Subcutaneous abdominal adipose tissue (tissue), 5 donors: ENCODE data around the gene IFITM1.
"Not testable (repeated sequence)": the region's sequence is repeated elsewhere in the genome, so short reads cannot be mapped to it uniquely, and the experiment has no call there.

Source experiments
- H3K27ac ChIP-seq: one replicate; pipeline ENCODE4 v1.7.0; 2013; ENCODE audit warnings: low read depth, mild to moderate bottlenecking, inconsistent platforms, low read length, moderate library complexity
- H3K27me3 ChIP-seq, 5 donors: one replicate each; pipeline ENCODE4 v1.7.0; 2013; ENCODE audit warnings: low read length in 5 of 5, inconsistent platforms in 1 of 5; ENCODE audit not compliant: control insufficient read depth in 5 of 5, insufficient read depth in 4 of 5
- H3K36me3 ChIP-seq, 5 donors: one replicate each; pipeline ENCODE4 v1.7.0; 2013; ENCODE audit warnings: low read length in 5 of 5; ENCODE audit not compliant: control insufficient read depth in 5 of 5, insufficient read depth in 5 of 5
- H3K4me1 ChIP-seq, 5 donors: one replicate each; pipeline ENCODE4 v1.7.0; 2013; ENCODE audit warnings: low read length in 5 of 5, mild to moderate bottlenecking in 3 of 5, moderate library complexity in 1 of 5; ENCODE audit not compliant: control insufficient read depth in 5 of 5, insufficient read depth in 5 of 5
- H3K4me3 ChIP-seq, 5 donors: one replicate each; pipeline ENCODE4 v1.7.0; 2013; ENCODE audit warnings: low read length in 5 of 5, low read depth in 1 of 5
- H3K9ac ChIP-seq, 5 donors: one replicate each; pipeline ENCODE4 v1.7.0; 2013; ENCODE audit warnings: low read length in 5 of 5, mild to moderate bottlenecking in 4 of 5, moderate library complexity in 3 of 5
- H3K9me3 ChIP-seq, 5 donors: one replicate each; pipeline ENCODE4 v1.7.0; 2013; ENCODE audit warnings: low read length in 5 of 5; ENCODE audit not compliant: control insufficient read depth in 5 of 5
- donor health status: healthy.
- donor health status: healthy.
- donor health status: healthy.
- donor health status: healthy.
- donor health status: healthy.

Gene IFITM1

GRCh38 chr11:326842-327580 is 13.2 kb downstream of the IFITM1 start:
- no peaks in the 10 kb centered on the region for H3K27me3 ChIP-seq
- peak overlapping the region; percentile 0 to 78 (median 31) for H3K9ac ChIP-seq
- H3K27ac ChIP-seq = peak overlapping the region; percentile 78
- peak overlapping the region in 4 of 5 donors; percentile 29 to 48 (median 42) for H3K4me3 ChIP-seq
- no peaks in the 10 kb centered on the region for H3K36me3 ChIP-seq
- no peaks in the 10 kb centered on the region for H3K9me3 ChIP-seq
- peaks cover 3 to 36% (median 35%) of the 10 kb centered on the region in 5 donors for H3K4me1 ChIP-seq

- Histone ChIP-seq H3K4me3 (peak overlapping the region in 3 of 5 donors; percentile 29 to 48 (median 44)), H3K4me1 (peaks cover 3 to 36% (median 35%) of the 10 kb centered on the region in 5 donors), H3K9ac (peak overlapping the region; percentile 0 to 78 (median 31)), H3K9me3 (no peaks in the 10 kb centered on the region), H3K27ac (peak overlapping the region; percentile 78), H3K27me3 (no peaks in the 10 kb centered on the region), H3K36me3 (no peaks in the 10 kb centered on the region)
Measured at GRCh38 chr11:327581-327923, 13.7 kb downstream of the IFITM1 start.

- Histone ChIP-seq H3K4me1 (peaks cover 3 to 36% (median 35%) of the 10 kb centered on the region in 5 donors), H3K36me3 (no peaks in the 10 kb centered on the region), H3K27me3 (no peaks in the 10 kb centered on the region), H3K9ac (no peak overlapping the region), H3K27ac (no peak overlapping the region), H3K9me3 (no peaks in the 10 kb centered on the region), H3K4me3 (no peak overlapping the region)
Measured at GRCh38 chr11:328012-328411, 14.2 kb downstream of the IFITM1 start.

GRCh38 chr11:328516-329100 is 14.8 kb downstream of the IFITM1 start:
- H3K9ac ChIP-seq, H3K36me3 ChIP-seq, H3K27me3 ChIP-seq, H3K4me3 ChIP-seq, H3K27ac ChIP-seq, H3K9me3 ChIP-seq: not testable (repeated sequence)
- H3K4me1 ChIP-seq = peaks cover 3 to 36% (median 35%) of the 10 kb centered on the region in 5 donors

GRCh38 chr11:329886-330253 is 16.0 kb downstream of the IFITM1 start:
- no peaks in the 10 kb centered on the region for H3K36me3 ChIP-seq

GRCh38 chr11:330307-330693 is 16.5 kb downstream of the IFITM1 start:
- H3K4me1 ChIP-seq = peaks cover 3 to 31% (median 28%) of the 10 kb centered on the region in 5 donors
- no peaks in the 10 kb centered on the region for H3K9me3 ChIP-seq
- H3K27ac ChIP-seq = no peak overlapping the region
- H3K36me3 ChIP-seq = no peaks in the 10 kb centered on the region
- H3K27me3 ChIP-seq = no peaks in the 10 kb centered on the region
- no peak overlapping the region for H3K4me3 ChIP-seq
- no peak overlapping the region for H3K9ac ChIP-seq

More at GRCh38 chr11:329886-330253, 16.0 kb downstream of the IFITM1 start:
- Histone ChIP-seq H3K4me3 (no peak overlapping the region), H3K4me1 (peaks cover 3 to 32% (median 30%) of the 10 kb centered on the region in 5 donors), H3K9ac (no peak overlapping the region), H3K27me3 (no peaks in the 10 kb centered on the region), H3K9me3 (no peaks in the 10 kb centered on the region), H3K27ac (no peak overlapping the region)

- peaks cover 5 to 31% (median 25%) of the 10 kb centered on the region in 5 donors for H3K4me1 ChIP-seq
- no peaks in the 10 kb centered on the region for H3K27me3 ChIP-seq
- no peak overlapping the region for H3K9ac ChIP-seq
- no peaks in the 10 kb centered on the region for H3K9me3 ChIP-seq
- no peak overlapping the region for H3K27ac ChIP-seq
- no peak overlapping the region for H3K4me3 ChIP-seq
- no peaks in the 10 kb centered on the region for H3K36me3 ChIP-seq
Measured at GRCh38 chr11:330694-331357, 17.0 kb downstream of the IFITM1 start.

- peaks cover 5 to 31% (median 25%) of the 10 kb centered on the region in 5 donors for H3K4me1 ChIP-seq
- no peak overlapping the region for H3K27ac ChIP-seq
- no peak overlapping the region for H3K9ac ChIP-seq
- H3K36me3 ChIP-seq = no peaks in the 10 kb centered on the region
- no peak overlapping the region for H3K4me3 ChIP-seq
- H3K27me3 ChIP-seq = no peaks in the 10 kb centered on the region
- H3K9me3 ChIP-seq = no peaks in the 10 kb centered on the region
Measured at GRCh38 chr11:331358-332060, 17.7 kb downstream of the IFITM1 start.

- peaks cover 7 to 23% (median 17%) of the 10 kb centered on the region in 5 donors for H3K4me1 ChIP-seq
- no peak overlapping the region for H3K27ac ChIP-seq
- no peaks in the 10 kb centered on the region for H3K36me3 ChIP-seq
- no peaks in the 10 kb centered on the region for H3K27me3 ChIP-seq
- no peaks in the 10 kb centered on the region for H3K9me3 ChIP-seq
- H3K9ac ChIP-seq = no peak overlapping the region
- no peak overlapping the region for H3K4me3 ChIP-seq
Measured at GRCh38 chr11:332651-333480, 19.0 kb downstream of the IFITM1 start.
